ENCODE results near the gene LKAAEAR1. TPM values are rescaled to one million over a fixed set of nuclear protein-coding genes. Genes with fewer than 3 reads are reported as not detected.

Gene LKAAEAR1
- total and polyA plus RNA-seq, 2 of the 13 experiments (the other 11 are each of a cell fraction or from before 2014, with no cell fraction given): not detected

DNA sequence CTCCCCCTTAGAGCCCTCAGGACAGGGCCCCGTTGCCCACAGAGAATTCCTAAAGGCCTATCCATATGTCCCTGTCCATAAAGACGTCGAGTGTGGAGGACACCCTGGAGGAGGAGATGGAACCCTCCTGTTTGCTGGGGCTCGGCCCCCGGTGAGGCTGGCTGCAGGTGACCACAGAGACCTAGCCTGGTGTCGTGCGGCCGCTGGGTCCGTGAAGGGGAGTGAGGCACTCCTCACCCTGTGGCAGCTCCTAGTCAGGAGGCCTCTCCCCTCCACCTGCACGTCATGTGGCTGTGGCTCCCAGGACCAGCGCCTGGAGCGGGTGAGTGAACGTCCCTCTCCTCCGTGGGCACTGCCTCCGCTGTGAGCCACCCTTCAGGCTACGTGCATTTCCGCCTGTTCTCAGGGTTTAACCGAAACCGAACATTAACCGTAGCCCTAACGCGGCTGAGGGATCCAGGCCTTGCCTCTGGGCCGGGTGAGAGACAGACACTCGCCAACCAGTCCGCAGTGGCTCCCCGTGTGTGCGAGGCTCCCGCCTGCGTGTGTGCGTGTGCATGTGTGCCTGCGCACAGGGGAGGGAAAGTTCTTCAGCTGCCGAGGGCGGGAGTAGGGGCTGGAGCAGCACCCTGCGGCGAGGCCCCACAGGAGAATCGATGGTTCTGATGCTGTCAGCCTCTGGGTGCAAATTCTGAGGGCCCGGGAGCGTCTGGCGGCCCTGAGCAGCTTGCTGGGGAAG lies 27.1 kb downstream of the LKAAEAR1 start (continued):
- TF ChIP-seq, protein P1, sequence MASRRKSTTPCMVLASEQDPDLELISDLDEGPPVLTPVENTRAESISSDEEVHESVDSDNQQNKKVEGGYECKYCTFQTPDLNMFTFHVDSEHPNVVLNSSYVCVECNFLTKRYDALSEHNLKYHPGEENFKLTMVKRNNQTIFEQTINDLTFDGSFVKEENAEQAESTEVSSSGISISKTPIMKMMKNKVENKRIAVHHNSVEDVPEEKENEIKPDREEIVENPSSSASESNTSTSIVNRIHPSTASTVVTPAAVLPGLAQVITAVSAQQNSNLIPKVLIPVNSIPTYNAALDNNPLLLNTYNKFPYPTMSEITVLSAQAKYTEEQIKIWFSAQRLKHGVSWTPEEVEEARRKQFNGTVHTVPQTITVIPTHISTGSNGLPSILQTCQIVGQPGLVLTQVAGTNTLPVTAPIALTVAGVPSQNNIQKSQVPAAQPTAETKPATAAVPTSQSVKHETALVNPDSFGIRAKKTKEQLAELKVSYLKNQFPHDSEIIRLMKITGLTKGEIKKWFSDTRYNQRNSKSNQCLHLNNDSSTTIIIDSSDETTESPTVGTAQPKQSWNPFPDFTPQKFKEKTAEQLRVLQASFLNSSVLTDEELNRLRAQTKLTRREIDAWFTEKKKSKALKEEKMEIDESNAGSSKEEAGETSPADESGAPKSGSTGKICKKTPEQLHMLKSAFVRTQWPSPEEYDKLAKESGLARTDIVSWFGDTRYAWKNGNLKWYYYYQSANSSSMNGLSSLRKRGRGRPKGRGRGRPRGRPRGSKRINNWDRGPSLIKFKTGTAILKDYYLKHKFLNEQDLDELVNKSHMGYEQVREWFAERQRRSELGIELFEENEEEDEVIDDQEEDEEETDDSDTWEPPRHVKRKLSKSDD (CRISPR knock-in tag; IDR thresholded peaks at IDR 0.05; ENCODE audit: low read depth): peak; percentile 57; the same call in 1 of the 2 replicates
- TF ChIP-seq ZNF782 (CRISPR knock-in tag; IDR thresholded peaks at IDR 0.05; ENCODE audit: borderline replicate concordance): no peak; the same call in 1 of the 2 replicates
- no peak for TF ChIP-seq LCORL (IDR thresholded peaks at IDR 0.05)
- no peak; the same call in 1 of the 2 replicates for TF ChIP-seq LCORL (CRISPR knock-in tag; IDR thresholded peaks at IDR 0.05)
- TF ChIP-seq ZKSCAN8 (CRISPR knock-in tag; IDR thresholded peaks at IDR 0.05; ENCODE audit: borderline replicate concordance): no peak
- TF ChIP-seq ZNF83 (CRISPR knock-in tag; IDR thresholded peaks at IDR 0.05; ENCODE audit: borderline replicate concordance): no peak; the same call in 1 of the 2 replicates
- TF ChIP-seq MXD4 (CRISPR knock-in tag; IDR thresholded peaks at IDR 0.05): 0 out of 2 replicates have a peak, but pooled peaks have one; percentile 8
- TF ChIP-seq ZNF569 (CRISPR knock-in tag; IDR thresholded peaks at IDR 0.05; ENCODE audit: borderline replicate concordance): no peak
- TF ChIP-seq ZNF296 (CRISPR knock-in tag; conservative IDR thresholded peaks at IDR 0.05): 0 out of 2 replicates have a peak, but pooled peaks have one; percentile 43
- no peak for TF ChIP-seq MAFK (conservative IDR thresholded peaks at IDR 0.05 in 1 of 2, IDR thresholded peaks at IDR 0.05 in 1 of 2; ENCODE audit: low read length in 2 of 2)
- TF ChIP-seq ZNF883 (CRISPR knock-in tag; IDR thresholded peaks at IDR 0.05; ENCODE audit: not compliant biosample characterization): peak; percentile 12
- TF ChIP-seq XRCC5 (optimal IDR thresholded peaks at IDR 0.05; ENCODE audit: low read length): no peak
- no peak; the same call in 1 of the 2 replicates for TF ChIP-seq ZNF350 (CRISPR knock-in tag; IDR thresholded peaks at IDR 0.05; ENCODE audit: borderline replicate concordance, low read depth)
- TF ChIP-seq, protein P2, sequence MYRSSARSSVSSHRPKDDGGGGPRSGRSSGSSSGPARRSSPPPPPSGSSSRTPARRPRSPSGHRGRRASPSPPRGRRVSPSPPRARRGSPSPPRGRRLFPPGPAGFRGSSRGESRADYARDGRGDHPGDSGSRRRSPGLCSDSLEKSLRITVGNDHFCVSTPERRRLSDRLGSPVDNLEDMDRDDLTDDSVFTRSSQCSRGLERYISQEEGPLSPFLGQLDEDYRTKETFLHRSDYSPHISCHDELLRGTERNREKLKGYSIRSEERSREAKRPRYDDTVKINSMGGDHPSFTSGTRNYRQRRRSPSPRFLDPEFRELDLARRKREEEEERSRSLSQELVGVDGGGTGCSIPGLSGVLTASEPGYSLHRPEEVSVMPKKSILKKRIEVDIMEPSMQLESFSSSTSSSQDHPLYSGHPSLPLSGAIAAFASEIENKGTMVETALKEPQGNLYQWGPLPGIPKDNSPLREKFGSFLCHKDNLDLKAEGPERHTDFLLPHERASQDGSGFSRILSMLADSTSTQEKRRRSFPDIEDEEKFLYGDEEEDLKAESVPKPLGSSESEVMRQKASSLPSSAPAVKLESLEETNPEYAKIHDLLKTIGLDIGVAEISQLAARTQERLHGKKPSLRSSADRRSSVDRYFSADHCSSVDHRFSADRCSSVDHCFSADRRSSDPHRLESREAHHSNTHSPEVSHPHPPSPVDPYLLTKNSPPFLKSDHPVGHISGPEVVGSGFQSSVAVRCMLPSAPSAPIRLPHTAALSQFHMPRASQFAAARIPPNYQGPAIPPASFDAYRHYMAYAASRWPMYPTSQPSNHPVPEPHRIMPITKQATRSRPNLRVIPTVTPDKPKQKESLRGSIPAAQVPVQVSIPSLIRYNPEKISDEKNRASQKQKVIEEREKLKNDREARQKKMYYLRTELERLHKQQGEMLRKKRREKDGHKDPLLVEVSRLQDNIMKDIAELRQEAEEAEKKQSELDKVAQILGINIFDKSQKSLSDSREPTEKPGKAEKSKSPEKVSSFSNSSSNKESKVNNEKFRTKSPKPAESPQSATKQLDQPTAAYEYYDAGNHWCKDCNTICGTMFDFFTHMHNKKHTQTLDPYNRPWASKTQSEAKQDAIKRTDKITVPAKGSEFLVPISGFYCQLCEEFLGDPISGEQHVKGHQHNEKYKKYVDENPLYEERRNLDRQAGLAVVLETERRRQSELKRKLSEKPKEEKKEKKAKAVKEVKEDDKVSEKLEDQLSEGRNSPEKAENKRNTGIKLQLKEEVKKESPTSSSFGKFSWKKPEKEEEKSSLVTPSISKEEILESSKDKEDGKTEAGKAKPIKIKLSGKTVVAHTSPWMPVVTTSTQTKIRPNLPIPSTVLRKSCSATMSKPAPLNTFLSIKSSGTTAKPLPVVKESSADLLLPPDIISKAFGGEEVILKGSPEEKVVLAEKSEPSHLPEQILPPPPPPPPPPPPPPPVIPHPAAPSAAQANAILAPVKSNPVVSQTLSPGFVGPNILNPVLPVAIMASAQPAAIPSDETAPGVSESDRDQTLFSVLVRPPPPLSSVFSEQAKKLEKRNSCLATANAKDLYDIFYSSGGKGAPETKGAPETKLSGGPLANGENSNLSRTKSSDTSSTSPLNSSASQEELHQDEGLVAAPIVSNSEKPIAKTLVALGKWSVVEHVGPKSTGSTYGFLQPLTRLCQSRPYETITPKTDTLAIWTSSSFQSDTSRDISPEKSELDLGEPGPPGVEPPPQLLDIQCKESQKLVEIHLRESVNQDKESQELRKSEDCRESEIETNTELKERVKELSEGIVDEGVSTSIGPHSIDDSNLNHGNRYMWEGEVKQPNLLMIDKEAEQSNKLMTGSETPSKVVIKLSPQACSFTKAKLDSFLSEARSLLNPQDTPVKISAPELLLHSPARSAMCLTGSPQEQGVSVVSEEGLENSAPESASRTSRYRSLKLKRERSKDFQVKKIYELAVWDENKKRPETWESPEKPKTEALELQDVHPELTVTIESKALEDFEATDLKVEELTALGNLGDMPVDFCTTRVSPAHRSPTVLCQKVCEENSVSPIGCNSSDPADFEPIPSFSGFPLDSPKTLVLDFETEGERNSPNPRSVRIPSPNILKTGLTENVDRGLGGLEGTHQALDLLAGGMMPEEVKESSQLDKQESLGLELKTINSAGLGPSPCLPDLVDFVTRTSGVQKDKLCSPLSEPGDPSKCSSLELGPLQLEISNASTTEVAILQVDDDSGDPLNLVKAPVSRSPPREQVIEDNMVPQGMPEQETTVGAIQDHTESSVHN (CRISPR knock-in tag; IDR thresholded peaks at IDR 0.05): no peak
- TF ChIP-seq CENPX (CRISPR knock-in tag; IDR thresholded peaks at IDR 0.05): no peak
- no peak for TF ChIP-seq ZSCAN9 (CRISPR knock-in tag; IDR thresholded peaks at IDR 0.05; ENCODE audit: borderline replicate concordance)
- TF ChIP-seq PAF1 (CRISPR knock-in tag; IDR thresholded peaks at IDR 0.05): no peak
- no peak for TF ChIP-seq ZBTB7B (CRISPR knock-in tag; IDR thresholded peaks at IDR 0.05)

All from HepG2 (cell line).